ENCODE results near the gene ADAM15. TPM values are rescaled to one million over a fixed set of nuclear protein-coding genes. Genes with fewer than 3 reads are reported as not detected.

Gene ADAM15
- total RNA-seq, 1 donor from 2014 or later, result 7.6 TPM

GRCh38 chr1:155077346-155077745 is 26.2 kb downstream of the ADAM15 start:
- H3K36me3 Mint-ChIP-seq (ENCODE audit: unreplicated experiment), result no peaks in the 10 kb centered on the region
- peak overlapping the region; percentile 44 for H3K4me3 Mint-ChIP-seq (ENCODE audit: unreplicated experiment)
- DNase-seq, result no peak
- TF ChIP-seq, protein P1, sequence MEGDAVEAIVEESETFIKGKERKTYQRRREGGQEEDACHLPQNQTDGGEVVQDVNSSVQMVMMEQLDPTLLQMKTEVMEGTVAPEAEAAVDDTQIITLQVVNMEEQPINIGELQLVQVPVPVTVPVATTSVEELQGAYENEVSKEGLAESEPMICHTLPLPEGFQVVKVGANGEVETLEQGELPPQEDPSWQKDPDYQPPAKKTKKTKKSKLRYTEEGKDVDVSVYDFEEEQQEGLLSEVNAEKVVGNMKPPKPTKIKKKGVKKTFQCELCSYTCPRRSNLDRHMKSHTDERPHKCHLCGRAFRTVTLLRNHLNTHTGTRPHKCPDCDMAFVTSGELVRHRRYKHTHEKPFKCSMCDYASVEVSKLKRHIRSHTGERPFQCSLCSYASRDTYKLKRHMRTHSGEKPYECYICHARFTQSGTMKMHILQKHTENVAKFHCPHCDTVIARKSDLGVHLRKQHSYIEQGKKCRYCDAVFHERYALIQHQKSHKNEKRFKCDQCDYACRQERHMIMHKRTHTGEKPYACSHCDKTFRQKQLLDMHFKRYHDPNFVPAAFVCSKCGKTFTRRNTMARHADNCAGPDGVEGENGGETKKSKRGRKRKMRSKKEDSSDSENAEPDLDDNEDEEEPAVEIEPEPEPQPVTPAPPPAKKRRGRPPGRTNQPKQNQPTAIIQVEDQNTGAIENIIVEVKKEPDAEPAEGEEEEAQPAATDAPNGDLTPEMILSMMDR (IDR thresholded peaks at IDR 0.05; ENCODE audit: partially characterized antibody, unreplicated experiment), result no peak
- H3K27ac Mint-ChIP-seq (ENCODE audit: unreplicated experiment), result peak overlapping the region; percentile 36
- peaks cover 18% of the 10 kb centered on the region for H3K9me3 Mint-ChIP-seq (ENCODE audit: unreplicated experiment)
- peaks cover 36% of the 10 kb centered on the region for H3K4me1 Mint-ChIP-seq (ENCODE audit: low read depth, unreplicated experiment)
- H3K27me3 Mint-ChIP-seq (ENCODE audit: unreplicated experiment), result peaks cover 23% of the 10 kb centered on the region

DNA sequence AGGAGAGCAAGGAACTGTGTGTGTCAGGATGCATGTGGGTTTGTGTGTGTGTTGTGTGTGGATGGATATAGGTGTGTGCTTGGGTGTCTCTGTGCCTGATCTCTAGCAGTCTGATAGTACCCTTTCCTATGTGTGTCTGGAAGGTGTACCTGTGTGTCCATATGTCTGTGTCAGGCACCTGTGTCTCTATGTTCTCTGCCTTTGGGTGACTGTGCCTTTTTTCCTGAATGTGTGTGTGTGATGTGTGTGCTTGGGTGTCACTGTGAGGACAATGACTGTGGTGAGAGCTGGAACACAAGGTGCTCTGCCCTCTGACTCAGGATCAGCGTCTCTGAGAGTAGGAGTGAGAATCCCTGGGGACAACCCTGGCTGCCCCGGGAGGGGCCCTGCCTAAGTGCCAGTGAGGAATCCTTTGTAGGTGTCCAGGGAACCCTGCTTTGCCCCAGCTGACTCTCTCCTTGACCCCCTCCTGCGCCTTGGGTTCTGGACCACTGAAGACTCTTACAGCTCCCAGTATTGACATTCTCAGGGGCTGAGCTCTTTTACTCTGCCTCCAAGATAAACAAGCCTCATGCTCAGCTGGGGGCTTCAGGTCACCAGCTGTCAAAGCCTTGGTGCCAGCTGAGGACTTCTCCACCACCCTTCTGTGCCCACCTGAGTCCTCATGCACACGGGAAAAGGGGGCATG is 26.8 kb downstream of the ADAM15 start:
- peaks cover 35% of the 10 kb centered on the region for H3K4me1 Mint-ChIP-seq (ENCODE audit: low read depth, unreplicated experiment)
- peaks cover 26% of the 10 kb centered on the region for H3K27me3 Mint-ChIP-seq (ENCODE audit: unreplicated experiment)
- TF ChIP-seq, protein P1 (IDR thresholded peaks at IDR 0.05; ENCODE audit: partially characterized antibody, unreplicated experiment), result no peak
- H3K4me3 Mint-ChIP-seq (ENCODE audit: unreplicated experiment), result peak overlapping the region; percentile 53
- H3K36me3 Mint-ChIP-seq (ENCODE audit: unreplicated experiment), result no peaks in the 10 kb centered on the region
- no peak for DNase-seq
- H3K27ac Mint-ChIP-seq (ENCODE audit: unreplicated experiment), result peak overlapping the region; percentile 36
- H3K9me3 Mint-ChIP-seq (ENCODE audit: unreplicated experiment), result peaks cover 18% of the 10 kb centered on the region

DNA sequence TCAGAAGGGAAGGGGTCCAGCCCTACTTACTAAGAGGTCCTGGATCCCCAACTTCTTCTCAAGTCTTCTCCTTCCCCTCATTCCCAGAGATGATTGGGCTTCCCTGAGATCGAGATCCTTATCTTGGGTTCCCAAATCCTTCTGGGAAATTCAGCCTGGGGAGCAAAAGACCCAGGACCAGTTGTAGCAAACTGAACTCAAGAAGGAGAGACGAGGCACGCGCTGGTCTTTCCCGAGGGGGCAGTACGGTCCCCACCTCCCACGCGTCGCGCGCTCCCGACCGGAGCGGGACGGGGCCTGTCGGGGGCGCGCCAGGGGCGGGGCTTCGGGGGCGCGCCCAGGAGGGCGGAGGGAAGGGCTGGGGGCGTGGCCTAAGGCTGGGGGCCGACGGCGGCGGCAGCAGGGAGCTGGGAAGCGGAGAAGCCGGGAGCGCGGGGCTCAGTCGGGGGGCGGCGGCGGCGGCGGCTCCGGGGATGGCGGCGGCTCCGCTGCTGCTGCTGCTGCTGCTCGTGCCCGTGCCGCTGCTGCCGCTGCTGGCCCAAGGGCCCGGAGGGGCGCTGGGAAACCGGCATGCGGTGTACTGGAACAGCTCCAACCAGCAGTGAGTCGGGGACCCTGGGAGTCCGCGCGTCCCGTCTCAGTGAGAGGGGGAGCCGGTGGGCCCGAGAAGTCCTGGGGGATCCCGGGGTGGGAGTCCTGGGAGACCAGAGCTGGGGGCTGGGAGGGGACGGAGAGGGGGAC is 27.5 kb downstream of the ADAM15 start, which contains the start of gene EFNA3:
EFNA3 (plus strand) TSS at position 369 of the 741 bp plus-strand sequence; CDS start at position 474, 105 bp downstream.
- Mint-ChIP-seq H3K9me3 (ENCODE audit: unreplicated experiment) (peaks cover 18% of the 10 kb centered on the region), H3K4me1 (ENCODE audit: low read depth, unreplicated experiment) (peaks cover 34% of the 10 kb centered on the region), H3K27me3 (ENCODE audit: unreplicated experiment) (peaks cover 25% of the 10 kb centered on the region), H3K27ac (ENCODE audit: unreplicated experiment) (peak within 1 kb of the TSS; percentile 59), H3K36me3 (ENCODE audit: unreplicated experiment) (no peaks in the 10 kb centered on the region), H3K4me3 (ENCODE audit: unreplicated experiment) (peak within 1 kb of the TSS; percentile 92)
- DNase-seq, result peak; percentile 72
- TF ChIP-seq, protein P1 (IDR thresholded peaks at IDR 0.05; ENCODE audit: partially characterized antibody, unreplicated experiment), result no peak

DNA sequence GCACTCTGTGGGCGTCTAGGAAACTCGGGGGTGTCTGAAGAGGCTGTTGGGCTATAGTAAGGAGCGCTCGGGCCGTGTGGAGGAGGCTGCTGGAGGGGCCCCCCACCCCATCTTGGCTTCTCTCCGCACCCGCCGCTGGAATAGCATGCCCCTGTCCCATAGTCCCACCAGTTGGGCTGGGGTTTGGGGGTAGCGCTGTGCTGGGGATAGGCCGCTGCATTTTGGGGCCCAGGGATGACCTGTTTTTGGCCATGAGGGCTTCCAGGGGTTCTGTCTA is 28.0 kb downstream of the ADAM15 start:
- Mint-ChIP-seq H3K36me3 (ENCODE audit: unreplicated experiment) (no peaks in the 10 kb centered on the region), H3K27me3 (ENCODE audit: unreplicated experiment) (peaks cover 30% of the 10 kb centered on the region), H3K9me3 (ENCODE audit: unreplicated experiment) (peaks cover 18% of the 10 kb centered on the region), H3K27ac (ENCODE audit: unreplicated experiment) (peak overlapping the region; percentile 59), H3K4me3 (ENCODE audit: unreplicated experiment) (peak overlapping the region; percentile 92), H3K4me1 (ENCODE audit: low read depth, unreplicated experiment) (peaks cover 34% of the 10 kb centered on the region)
- TF ChIP-seq, protein P1 (IDR thresholded peaks at IDR 0.05; ENCODE audit: partially characterized antibody, unreplicated experiment), result no peak
- DNase-seq, result no peak
